Measurements from ENCODE around the gene SMYD1.

GRCh38 chr2:88097891-88098557 lies 30.4 kb downstream of the SMYD1 start:
- TF ChIP-seq EZH2phosphoT487 (IDR thresholded peaks at IDR 0.05): no peak
- no peak for TF ChIP-seq CTCF (IDR thresholded peaks at IDR 0.05)

All from neural progenitor cell (in vitro differentiated cells).